NCI-H2081 (cell line): ENCODE results near the gene SULT1A2.
"Not testable (repeated sequence)": the region's sequence is repeated elsewhere in the genome, so short reads cannot be mapped to it uniquely, and the experiment has no call there.

Source experiments
- DNase-seq, 2 experiments: peaks; one replicate each; lab custom pipeline; 2025; lab: John Stamatoyannopoulos, UW

Gene SULT1A2

DNA sequence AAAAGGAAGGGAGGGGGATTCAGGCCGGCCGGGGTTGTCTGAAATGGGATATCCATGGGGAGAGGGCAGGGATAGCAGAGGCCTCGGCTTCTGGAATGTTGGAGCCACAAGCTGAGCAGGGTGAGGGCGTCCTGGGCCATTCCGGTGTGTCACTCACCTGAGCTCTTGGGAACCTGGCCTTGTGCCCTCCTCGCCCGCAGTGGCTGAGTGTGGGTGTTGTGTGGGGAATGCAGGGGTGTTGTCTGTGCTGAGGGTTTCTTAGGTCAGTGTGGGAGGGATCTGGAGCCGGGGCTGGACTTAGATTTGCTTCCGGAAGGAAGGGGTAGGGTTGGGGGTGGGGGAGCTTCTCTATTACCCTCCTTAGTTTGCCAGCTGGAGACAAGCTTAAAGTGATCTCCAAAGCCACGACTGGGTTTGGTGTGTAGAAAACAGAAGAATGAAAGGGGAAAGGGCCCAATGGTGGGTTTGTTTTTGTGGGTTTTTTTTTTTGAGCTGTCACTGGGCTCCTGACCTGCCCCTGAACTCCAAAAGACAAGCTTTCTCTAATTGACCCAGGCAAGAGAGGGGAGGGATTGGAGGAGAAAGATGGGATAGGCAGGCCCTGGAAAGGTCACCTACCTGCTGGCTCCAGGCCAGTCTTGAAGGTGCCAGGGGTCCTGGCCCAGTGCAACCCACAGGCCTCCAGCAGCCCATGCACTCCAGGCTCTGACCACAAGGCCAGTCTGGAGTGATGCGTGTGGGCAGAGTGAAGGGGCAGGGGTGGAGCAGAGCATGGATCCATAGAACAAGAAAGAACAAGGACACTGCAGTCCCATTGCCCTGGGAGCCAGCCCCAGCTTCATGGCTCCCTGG lies at the start of gene SULT1A2:
SULT1A2 (minus strand) TSS at position 211 of the 852 bp plus-strand sequence. CDS start 1,120 bp downstream, outside the sequence.
- DNase-seq, result no peak

DNA sequence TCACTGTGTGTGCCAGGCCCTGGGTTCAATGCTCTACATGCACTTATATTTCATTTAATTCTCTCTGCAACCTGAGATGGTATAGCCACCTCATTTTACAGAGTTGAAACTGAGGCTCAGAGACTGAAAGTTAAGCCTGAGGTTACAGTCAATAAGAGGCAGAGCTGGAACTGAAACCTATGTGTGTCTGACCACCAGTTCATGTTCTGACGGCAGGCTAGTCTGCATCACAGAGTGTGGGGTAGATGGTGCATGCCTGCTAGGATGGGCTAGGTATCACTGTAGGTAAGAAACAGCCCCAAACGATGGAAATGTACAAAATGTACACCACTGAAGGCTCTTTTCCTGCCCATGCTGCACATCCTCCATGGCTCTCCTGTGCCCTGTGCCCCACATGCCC lies 43.1 kb upstream of the SULT1A2 start:
- DNase-seq, result not testable (repeated sequence)

DNA sequence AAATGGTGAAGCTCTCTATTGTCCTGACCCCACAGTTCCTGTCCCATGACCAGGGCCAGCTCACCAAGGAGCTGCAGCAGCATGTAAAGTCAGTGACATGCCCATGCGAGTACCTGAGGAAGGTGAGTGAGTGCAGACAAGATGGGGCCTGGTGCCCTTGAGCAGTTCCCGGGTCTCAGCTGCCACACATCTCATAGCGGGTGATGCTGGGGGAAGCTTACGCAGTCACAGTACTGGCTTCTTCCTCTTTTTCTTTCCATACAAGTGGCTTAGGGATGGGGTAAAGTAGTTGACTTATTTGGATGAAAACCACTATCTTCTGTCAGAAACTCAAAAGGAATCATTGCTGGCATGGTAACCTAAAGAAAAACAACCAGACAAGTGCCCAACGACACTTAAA lies 41.5 kb upstream of the SULT1A2 start:
- not testable (repeated sequence) for DNase-seq

- not testable (repeated sequence) for DNase-seq
Measured at GRCh38 chr16:28637765-28638164, 40.9 kb upstream of the SULT1A2 start, which contains the start of gene NPIPB8. TSS of gene NPIPB8 (plus strand) at chr16:28638065. CDS start at chr16:28638361, 296 bp downstream.

GRCh38 chr16:28636093-28636823 lies 39.4 kb upstream of the SULT1A2 start:
- DNase-seq, result not testable (repeated sequence)

- DNase-seq, result not testable (repeated sequence)
Measured at GRCh38 chr16:28630905-28631304, 34.1 kb upstream of the SULT1A2 start.

- DNase-seq, result peak; percentile 87 to 93
Measured at GRCh38 chr16:28623172-28623711, 26.4 kb upstream of the SULT1A2 start.

GRCh38 chr16:28622532-28623171 lies 25.8 kb upstream of the SULT1A2 start:
- DNase-seq, result not testable (repeated sequence)

DNA sequence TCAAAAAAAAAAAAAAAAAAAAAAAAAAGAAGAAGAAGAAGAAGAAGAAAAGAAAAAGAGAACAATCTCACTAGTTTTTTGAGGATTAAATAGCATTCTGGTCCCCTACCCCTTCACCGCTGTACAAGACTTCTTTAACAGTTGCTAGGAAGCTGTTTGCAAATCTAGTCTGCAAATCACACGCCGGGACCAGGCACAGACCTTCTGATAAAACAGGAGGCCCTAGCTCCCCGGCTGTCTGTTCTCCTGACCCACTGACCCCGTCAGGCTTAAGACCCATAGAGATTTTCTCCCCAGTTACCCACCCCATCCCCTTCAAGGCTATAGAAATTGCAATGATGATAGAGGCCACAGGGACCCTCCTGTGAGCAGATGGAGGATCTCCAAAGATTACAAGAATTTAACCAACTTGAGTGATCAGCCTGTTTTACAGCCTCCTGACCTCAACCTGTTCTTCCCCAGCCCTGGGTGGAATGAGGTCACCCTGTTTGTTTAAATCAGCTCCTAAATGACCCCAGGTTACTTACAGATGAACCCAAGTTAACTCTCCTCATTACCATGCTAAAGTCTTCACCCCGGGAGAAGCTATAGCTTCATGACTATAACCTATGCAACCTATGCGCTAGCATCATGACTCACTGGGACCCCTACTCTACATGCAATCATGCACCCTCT lies 24.8 kb upstream of the SULT1A2 start:
- DNase-seq, result no peak

DNA sequence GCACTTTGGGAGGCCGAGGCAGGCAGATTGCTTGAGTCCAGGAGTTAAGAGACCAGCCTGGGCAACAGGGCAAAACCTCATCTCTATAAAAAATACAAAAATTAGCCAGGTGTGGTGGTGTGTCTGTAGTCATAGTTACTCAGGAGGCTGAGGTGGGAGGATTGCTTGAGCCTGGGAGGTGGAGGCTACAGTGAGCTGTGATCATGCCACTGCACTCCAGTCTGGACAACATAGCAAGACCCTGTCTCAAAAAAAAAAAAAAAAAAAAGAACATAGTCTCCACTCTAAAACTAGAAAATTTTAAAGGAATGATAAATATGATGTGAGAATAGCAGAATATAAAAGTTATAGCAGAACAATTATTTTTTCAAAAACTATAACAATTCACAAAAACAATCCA lies 23.5 kb upstream of the SULT1A2 start:
- not testable (repeated sequence) for DNase-seq

GRCh38 chr16:28617874-28618273 lies 21.0 kb upstream of the SULT1A2 start:
- DNase-seq, result no peak

DNA sequence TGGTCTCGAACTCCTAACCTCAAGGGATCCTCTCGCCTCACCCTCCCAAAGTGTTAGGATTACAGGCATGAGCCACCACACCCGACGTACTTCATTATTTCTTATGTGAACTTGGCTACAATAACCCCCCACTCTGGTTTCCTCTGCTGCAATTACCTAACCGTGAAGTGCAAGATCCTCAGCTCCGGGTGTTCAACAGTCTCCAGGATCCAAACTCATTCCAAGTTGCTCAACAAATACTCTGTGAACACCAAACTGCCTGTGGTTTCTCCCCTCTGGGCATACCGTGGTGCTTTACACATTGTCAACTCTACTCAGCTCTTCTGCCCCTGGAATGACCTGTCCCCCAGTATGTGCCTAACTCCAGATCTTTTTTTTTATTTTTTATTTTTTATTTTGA lies 19.8 kb upstream of the SULT1A2 start:
- no peak for DNase-seq

GRCh38 chr16:28616224-28616577 lies 19.4 kb upstream of the SULT1A2 start:
- not testable (repeated sequence) for DNase-seq

GRCh38 chr16:28615486-28616223 lies 18.8 kb upstream of the SULT1A2 start:
- peak in 1 of 2 experiments; percentile 31 for DNase-seq

DNA sequence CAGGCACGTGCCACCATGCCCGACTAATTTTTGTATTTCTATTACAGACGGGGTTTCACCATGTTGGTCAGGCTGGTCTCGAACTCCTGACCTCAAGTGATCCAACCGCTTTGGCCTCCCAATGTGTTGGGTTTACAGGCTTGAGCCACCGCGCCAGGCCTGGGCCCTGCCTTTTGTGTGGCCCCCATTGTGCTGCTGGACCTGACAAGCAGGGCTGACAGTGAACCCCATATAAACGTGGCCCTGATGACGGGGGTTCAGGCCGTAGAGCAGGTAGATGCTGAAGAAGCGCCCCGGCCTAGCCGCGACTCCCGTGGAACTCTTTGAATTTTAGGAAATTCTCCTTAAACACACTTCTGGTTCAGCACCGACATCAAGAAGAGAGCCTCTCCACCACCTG lies 17.7 kb upstream of the SULT1A2 start:
- DNase-seq, result not testable (repeated sequence)

DNA sequence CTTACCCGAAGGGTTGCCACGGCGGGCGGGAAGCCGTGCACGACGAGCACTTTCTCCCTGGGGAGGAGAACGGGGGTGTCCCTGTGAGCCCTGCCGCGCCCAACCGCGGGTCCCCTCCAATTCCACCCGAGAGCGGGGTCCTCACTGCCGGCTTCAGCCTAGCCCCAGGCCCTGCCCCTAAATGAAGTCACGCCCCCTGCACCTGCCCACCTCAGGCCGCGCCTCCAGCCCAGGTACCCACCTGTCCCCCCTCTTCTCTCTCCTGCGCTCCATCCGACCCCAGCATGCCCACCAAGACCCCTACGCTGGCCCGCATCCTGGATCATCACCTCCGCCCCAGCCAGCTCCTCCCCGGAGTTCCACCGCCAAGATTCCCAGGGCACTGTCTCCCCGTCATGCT lies 17.1 kb upstream of the SULT1A2 start:
- not testable (repeated sequence) for DNase-seq

DNA sequence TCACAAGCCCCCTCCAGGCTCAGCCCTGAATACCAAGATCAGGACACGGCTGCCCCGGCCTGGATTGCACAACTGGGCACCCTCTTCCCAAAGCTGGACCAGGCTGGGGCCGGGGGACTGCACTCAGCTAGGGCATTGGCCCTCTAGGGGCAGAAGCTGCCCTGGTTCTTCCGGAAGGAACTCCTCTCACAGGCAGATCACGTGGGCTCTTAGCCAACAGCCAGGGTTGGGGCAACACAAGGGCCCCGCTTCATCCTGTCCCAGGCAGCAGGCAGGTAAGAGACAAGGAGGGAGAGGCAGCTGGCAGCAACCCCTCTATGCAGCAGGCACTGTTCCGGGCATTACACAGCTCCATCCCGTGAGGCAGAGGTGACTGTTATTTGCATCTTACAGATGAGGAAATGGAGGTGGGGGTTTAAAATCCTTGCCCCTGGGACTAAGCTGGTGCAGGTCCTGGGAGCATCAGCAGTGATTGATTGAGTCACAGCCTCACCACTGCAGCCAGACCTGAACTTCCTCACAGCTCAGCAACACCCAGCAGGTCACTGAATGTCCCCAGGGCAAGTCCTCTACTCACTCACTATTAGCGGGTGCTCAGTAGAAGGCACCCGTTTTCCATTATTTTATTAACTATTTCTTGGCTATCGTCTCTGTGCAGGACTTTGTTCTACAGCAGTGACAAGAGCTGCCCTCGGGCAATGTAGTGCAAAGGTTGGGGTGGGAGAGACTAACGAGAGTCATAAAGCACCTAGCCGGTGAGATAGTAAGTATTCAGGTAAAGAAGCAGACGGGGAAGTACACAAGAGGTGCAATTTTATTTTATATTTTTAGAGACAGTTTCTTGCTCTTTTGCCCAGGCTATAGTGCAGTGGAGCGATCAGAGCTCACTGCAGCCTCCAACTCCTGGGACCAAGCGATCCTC lies 15.8 kb upstream of the SULT1A2 start:
- DNase-seq, result not testable (repeated sequence)

DNA sequence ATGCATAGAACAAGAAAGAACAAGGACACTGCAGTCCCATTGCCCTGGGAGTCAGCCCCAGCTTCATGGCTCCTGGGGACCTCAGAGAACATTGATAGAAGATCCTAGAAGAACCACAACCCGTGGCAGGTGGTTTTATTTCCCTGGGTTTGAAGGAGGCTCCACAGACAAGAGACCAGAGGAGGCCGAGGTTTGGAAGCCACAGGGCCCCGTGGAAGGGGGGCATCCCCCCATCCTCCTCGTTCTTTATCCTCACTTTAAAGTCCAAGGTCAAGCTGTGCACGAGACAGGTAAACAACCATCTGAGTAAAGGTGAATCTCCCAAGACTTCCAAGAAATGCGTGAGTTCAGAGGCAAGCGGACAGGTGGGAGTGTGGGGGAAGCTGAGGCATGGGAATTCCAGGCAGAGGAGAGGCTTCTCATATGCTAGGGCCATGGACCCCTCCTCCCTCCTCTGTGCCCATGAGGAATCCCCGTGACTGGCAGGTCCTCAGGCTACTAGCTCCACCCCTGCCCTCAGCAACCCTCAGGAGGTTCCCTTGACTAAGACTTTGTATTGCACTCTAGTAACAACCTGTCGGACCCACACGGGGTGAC lies 13.8 kb upstream of the SULT1A2 start:
- DNase-seq, result no peak
